Measurements from ENCODE around the gene ZNF778.

DNA sequence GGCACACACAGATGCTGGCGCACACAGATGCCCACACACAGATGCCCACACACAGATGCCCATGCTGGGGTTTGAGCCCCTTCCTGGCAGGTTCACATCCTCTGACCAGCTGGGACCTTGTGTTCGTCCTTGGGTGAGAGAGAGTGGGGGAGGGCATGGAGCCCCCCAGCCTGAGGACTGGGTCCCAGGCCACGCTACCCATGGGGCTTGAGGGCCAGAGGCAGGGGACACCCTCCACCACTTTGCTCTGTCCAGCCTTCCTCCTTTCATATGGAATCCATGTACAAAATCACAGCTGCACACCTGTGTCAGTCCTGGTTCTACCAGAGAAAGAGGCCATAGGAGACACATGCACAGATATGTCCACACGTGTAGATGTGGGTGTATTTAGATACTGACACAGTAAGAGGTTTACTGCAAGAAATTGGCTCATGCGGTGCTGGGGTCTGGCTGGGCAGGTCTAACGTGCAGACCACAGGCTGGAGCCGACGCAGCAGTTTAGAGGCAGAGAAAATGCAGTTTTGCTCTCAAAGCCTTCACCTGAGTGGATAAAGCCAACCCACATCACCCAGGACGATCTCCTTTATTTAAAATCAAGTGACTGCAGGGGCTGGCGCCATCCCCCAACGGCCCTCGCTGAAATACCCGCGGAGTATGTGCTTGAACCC lies 28.0 kb upstream of the ZNF778 start:
- TF ChIP-seq, protein P1, sequence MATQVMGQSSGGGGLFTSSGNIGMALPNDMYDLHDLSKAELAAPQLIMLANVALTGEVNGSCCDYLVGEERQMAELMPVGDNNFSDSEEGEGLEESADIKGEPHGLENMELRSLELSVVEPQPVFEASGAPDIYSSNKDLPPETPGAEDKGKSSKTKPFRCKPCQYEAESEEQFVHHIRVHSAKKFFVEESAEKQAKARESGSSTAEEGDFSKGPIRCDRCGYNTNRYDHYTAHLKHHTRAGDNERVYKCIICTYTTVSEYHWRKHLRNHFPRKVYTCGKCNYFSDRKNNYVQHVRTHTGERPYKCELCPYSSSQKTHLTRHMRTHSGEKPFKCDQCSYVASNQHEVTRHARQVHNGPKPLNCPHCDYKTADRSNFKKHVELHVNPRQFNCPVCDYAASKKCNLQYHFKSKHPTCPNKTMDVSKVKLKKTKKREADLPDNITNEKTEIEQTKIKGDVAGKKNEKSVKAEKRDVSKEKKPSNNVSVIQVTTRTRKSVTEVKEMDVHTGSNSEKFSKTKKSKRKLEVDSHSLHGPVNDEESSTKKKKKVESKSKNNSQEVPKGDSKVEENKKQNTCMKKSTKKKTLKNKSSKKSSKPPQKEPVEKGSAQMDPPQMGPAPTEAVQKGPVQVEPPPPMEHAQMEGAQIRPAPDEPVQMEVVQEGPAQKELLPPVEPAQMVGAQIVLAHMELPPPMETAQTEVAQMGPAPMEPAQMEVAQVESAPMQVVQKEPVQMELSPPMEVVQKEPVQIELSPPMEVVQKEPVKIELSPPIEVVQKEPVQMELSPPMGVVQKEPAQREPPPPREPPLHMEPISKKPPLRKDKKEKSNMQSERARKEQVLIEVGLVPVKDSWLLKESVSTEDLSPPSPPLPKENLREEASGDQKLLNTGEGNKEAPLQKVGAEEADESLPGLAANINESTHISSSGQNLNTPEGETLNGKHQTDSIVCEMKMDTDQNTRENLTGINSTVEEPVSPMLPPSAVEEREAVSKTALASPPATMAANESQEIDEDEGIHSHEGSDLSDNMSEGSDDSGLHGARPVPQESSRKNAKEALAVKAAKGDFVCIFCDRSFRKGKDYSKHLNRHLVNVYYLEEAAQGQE (IDR thresholded peaks at IDR 0.05; ENCODE audit: low read depth, low read length), result no peak
- TF ChIP-seq POLR2AphosphoS5 (IDR thresholded peaks at IDR 0.05; ENCODE audit: low read depth, low read length) (no peak), MEF2A (IDR thresholded peaks at IDR 0.05; ENCODE audit: borderline replicate concordance, low read depth) (no peak), SIN3A (IDR thresholded peaks at IDR 0.05; ENCODE audit: borderline replicate concordance, low read depth, low read length) (no peak)
- TF ChIP-seq, protein P2, sequence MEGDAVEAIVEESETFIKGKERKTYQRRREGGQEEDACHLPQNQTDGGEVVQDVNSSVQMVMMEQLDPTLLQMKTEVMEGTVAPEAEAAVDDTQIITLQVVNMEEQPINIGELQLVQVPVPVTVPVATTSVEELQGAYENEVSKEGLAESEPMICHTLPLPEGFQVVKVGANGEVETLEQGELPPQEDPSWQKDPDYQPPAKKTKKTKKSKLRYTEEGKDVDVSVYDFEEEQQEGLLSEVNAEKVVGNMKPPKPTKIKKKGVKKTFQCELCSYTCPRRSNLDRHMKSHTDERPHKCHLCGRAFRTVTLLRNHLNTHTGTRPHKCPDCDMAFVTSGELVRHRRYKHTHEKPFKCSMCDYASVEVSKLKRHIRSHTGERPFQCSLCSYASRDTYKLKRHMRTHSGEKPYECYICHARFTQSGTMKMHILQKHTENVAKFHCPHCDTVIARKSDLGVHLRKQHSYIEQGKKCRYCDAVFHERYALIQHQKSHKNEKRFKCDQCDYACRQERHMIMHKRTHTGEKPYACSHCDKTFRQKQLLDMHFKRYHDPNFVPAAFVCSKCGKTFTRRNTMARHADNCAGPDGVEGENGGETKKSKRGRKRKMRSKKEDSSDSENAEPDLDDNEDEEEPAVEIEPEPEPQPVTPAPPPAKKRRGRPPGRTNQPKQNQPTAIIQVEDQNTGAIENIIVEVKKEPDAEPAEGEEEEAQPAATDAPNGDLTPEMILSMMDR (IDR thresholded peaks at IDR 0.05), result no peak
- TF ChIP-seq, protein P3, sequence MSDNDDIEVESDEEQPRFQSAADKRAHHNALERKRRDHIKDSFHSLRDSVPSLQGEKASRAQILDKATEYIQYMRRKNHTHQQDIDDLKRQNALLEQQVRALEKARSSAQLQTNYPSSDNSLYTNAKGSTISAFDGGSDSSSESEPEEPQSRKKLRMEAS (IDR thresholded peaks at IDR 0.05; ENCODE audit: low read depth), result no peak
- TF ChIP-seq, protein P4, sequence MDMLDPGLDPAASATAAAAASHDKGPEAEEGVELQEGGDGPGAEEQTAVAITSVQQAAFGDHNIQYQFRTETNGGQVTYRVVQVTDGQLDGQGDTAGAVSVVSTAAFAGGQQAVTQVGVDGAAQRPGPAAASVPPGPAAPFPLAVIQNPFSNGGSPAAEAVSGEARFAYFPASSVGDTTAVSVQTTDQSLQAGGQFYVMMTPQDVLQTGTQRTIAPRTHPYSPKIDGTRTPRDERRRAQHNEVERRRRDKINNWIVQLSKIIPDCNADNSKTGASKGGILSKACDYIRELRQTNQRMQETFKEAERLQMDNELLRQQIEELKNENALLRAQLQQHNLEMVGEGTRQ (IDR thresholded peaks at IDR 0.05; ENCODE audit: borderline replicate concordance, low read depth, low read length), result no peak
